GM12891 (cell line): ENCODE data around the gene CLK3.
"Not testable (repeated sequence)": the region's sequence is repeated elsewhere in the genome, so short reads cannot be mapped to it uniquely, and the experiment has no call there.

Experiments
- POLR2A ChIP-seq: IDR thresholded peaks from 2 replicates; pipeline ENCODE4 v1.6.1; 2011; ENCODE audit warnings: low read depth, low read length, control low read depth
- POLR2AphosphoS5 ChIP-seq: IDR thresholded peaks from 2 replicates; pipeline ENCODE4 v1.6.1; 2011; ENCODE audit warnings: low read depth, low read length, control low read depth
- SPI1 ChIP-seq: IDR thresholded peaks from 2 replicates; pipeline ENCODE4 v1.6.1; 2011; ENCODE audit warnings: low read depth, low read length, control low read depth
- TAF1 ChIP-seq: IDR thresholded peaks from 2 replicates; pipeline ENCODE4 v1.6.1; 2011; ENCODE audit warnings: low read depth, low read length, control low read depth

- TF ChIP-seq POLR2AphosphoS5, POLR2A, SPI1, TAF1: not testable (repeated sequence)
These were observed 14.1 kb downstream of the CLK3 start for GRCh38 chr15:74629696-74630095.
